ENCODE measurements around the gene ATP8A2.

Gene ATP8A2

DNA sequence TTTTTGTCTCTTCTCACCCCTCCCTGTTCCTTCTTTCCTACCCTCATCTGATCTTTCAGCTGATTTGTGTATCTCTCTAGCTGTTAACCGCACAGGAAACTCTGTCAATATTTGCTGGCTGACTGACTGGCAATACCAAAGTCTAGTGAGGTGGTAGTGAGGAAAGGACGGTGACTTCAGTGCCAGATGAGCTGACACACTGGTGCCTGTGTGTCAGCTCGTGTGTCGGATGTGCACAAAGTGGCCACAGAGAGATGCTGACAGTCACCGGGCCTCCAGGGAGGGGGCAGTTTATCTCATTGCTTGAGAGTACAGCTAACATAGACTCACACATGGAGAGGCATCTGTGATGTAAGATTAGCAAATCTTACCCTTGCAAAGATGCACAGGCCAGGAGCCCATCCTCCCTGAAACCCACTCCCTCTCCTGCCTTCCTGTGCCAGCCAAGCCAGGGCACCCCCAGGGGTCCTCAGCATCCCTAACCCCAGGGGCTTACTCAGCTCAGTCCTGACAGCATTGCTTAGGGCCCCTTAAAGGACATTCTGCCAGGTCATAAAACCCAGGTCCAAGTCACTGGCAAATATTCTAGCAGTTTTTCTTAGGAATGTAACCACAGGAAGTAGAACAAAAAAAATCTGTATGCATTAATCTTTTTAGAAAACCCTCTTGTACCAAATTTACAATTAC is 599.8 kb downstream of the ATP8A2 start:
- peak; percentile 13 for DNase-seq (ENCODE audit: low spot score)

GRCh38 chr13:25973085-25973484 is 601.3 kb downstream of the ATP8A2 start:
- no peak for DNase-seq (ENCODE audit: low spot score)

- no peak for DNase-seq (ENCODE audit: low spot score)
These were observed 601.8 kb downstream of the ATP8A2 start for GRCh38 chr13:25973576-25973975.

DNA sequence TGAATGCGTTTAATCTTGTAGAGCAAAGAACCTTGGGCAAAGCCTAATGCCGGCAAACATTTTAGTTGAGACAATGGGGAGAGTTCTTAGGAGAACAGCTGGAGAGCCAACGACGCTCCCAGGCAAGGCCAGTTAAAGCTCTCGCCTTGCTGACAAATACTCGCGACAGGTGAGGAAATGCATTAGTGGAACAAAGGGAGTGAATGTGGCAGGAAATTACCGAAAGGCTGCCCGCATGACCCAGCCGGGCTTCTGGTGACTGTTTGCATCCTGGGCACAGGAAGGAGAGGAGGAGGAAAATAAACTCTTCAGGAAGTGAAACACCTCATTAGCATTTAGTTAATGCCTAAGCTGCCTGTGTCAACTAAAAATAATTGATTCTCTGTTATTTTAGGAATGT is 605.4 kb downstream of the ATP8A2 start:
- DNase-seq (ENCODE audit: low spot score): peak; percentile 93

GRCh38 chr13:25977671-25978070 is 605.9 kb downstream of the ATP8A2 start:
- DNase-seq (ENCODE audit: low spot score): no peak

- peak; percentile 59 for DNase-seq (ENCODE audit: low spot score)
These were observed 607.2 kb downstream of the ATP8A2 start for GRCh38 chr13:25978961-25979360.

GRCh38 chr13:25979371-25979770 is 607.6 kb downstream of the ATP8A2 start:
- no peak for DNase-seq (ENCODE audit: low spot score)

DNA sequence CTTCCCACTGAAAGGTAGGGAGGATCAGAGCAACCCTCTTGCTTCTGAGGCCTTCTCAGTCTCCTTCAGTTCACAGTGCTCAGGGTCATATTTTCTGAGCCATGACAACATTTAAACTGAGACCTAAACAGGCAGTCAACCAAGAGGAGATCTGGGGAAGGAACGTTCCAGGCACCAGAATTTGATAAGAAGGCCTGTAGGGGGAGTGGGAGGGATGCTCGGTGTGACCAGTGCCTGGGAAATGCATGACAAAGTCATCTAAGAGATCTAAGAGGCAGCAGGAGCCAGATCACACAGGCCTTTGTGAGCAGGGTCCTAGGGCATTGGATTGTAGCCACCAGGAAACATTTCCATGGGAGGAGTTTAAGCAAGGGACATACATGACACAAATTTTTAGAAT is 608.5 kb downstream of the ATP8A2 start:
- DNase-seq (ENCODE audit: low spot score): peak; percentile 64

GRCh38 chr13:25981060-25981459 is 609.3 kb downstream of the ATP8A2 start:
- no peak for DNase-seq (ENCODE audit: low spot score)

DNA sequence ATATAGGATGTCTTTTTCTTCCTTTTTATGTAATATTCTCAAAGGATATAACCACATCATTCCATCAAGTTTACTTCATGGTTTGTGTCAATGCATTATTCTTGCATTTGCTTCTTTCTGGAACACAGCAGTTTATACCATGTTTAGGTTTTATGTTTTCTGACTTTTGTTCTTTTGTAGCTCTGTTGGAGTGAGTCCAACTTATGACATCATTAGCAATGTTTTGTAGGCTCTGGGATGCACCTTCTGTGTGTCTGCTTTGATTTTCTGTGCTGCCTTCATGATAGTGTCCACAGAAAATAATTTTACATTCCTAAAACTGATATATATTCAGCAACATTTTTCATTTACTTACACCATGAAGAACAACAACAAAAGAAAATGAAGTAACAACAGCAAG is 611.1 kb downstream of the ATP8A2 start:
- no peak for DNase-seq (ENCODE audit: low spot score)

- DNase-seq (ENCODE audit: low spot score): no peak
These were observed 616.2 kb downstream of the ATP8A2 start for GRCh38 chr13:25987987-25988386.

DNA sequence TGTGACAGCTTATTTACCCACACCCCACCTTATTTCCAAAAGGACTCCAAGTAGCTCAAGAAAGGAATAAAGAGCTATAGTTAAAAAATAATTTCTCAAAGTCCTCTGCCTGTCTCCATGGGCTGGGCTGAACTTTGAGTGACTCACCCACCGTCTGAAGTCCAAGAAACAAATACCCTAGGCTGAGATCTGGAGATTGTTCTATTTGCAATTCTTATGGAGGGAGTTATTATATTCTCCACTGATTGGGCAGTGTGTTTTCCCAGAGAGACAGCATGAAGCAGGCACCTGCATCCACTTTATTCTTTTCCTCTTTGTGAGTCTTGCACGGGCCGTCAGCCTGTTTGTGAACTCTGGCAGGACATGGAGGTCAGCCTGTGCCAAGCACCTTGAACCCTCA is 616.9 kb downstream of the ATP8A2 start:
- peak; percentile 44 for DNase-seq (ENCODE audit: low spot score)

GRCh38 chr13:25990801-25991200 is 619.0 kb downstream of the ATP8A2 start:
- DNase-seq (ENCODE audit: low spot score): peak; percentile 63

DNA sequence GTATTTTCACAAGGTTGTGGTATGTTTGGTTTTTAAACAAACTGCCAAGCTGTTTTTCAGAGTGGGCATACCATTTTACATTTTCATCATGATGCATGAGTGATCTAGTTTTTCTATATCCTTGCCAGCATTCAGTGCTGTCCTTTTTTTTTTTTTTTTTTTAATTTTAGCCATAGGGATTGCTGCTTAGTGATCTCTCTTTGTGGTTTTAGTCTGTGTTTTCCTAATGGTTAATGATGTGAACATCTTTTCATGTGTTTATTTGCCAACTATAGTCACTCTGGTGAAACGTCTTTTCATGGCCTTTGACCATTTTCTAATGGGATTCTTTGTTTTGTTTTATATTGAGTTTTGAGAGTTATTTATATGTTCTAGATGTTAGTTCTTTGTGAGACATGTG is 620.3 kb downstream of the ATP8A2 start:
- peak; percentile 58 for DNase-seq (ENCODE audit: low spot score)

- DNase-seq (ENCODE audit: low spot score): peak; percentile 29
These were observed 635.7 kb downstream of the ATP8A2 start for GRCh38 chr13:26007261-26008125.

DNA sequence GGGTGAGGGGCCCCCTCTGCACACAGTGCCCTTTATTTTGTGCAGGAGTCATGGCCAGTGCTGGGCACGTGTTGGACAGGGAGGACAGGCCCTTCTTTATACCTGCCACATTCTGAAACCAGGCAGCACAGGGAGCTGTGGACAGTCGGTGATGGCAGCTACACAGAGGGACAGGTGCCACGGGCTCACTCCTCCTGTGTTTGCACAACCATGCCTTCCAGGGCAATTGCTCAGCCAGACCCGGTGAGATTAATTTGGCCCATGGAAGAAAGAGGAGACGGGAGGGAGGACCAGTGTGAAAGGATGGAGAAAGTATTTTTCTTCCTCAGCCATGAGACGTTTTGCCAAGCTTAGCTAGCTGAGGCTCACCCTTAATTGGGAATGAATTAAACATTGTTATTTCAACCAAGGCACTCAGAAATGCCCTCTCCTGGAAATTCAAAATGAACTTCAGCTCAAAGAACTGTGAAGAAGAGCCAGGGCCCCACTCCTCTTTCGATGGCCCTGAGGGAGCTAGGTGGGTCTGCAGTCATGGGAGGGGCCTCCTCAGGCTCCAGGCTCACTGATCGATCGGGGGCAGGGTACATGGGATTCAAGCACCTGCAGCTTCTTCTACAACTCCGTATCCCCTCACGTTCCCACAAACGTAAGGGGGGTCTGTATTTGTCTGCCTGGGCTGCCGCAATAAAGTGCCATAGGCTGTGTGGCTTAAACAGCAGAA is 638.9 kb downstream of the ATP8A2 start:
- no peak for DNase-seq (ENCODE audit: low spot score)

GRCh38 chr13:26011208-26011573 is 639.4 kb downstream of the ATP8A2 start:
- DNase-seq (ENCODE audit: low spot score): no peak

GRCh38 chr13:26011996-26012821 is 640.4 kb downstream of the ATP8A2 start:
- no peak for DNase-seq (ENCODE audit: low spot score)

DNA sequence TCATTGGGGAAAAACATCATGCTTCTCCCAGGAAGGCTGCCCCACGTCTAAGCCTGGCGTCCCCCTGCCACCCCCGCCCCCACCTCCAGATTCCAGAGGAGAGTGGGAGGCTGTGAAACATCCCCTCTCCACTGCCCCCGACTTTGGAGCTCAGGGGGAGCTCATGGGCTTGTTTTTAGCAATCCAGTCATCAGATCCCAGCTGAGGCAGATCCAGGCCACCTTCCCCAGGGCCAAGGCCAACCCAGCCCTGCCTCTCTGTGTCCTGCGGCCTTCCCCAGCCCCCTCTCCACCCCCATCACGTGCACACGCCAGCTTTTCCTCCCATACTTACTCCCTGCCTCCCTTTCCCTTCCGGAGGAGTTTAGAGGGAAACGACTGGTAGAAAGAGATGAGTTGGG is 641.2 kb downstream of the ATP8A2 start:
- DNase-seq (ENCODE audit: low spot score): no peak

- DNase-seq (ENCODE audit: low spot score): no peak
These were observed 643.7 kb downstream of the ATP8A2 start for GRCh38 chr13:26015271-26016125.

GRCh38 chr13:26016189-26016588 is 644.4 kb downstream of the ATP8A2 start:
- DNase-seq (ENCODE audit: low spot score): no peak

All from kidney tubule cell (primary cell).